Melanocyte of skin (primary cell): ENCODE data around the gene GMNN. TPM values are rescaled to one million over a fixed set of nuclear protein-coding genes. Genes with fewer than 3 reads are reported as not detected.

Source experiments
- total RNA-seq, 2 donors: library from RNA; depleted of rRNA; stranded (reverse); fragments of >200 nt; gene quantifications; 2 replicates each; pipeline ENCODE4 v1.2.3, GENCODE V29; 2012

GMNN gene
- total RNA-seq = 10 to 100 TPM; 23.7 to 51.3 TPM

DNA sequence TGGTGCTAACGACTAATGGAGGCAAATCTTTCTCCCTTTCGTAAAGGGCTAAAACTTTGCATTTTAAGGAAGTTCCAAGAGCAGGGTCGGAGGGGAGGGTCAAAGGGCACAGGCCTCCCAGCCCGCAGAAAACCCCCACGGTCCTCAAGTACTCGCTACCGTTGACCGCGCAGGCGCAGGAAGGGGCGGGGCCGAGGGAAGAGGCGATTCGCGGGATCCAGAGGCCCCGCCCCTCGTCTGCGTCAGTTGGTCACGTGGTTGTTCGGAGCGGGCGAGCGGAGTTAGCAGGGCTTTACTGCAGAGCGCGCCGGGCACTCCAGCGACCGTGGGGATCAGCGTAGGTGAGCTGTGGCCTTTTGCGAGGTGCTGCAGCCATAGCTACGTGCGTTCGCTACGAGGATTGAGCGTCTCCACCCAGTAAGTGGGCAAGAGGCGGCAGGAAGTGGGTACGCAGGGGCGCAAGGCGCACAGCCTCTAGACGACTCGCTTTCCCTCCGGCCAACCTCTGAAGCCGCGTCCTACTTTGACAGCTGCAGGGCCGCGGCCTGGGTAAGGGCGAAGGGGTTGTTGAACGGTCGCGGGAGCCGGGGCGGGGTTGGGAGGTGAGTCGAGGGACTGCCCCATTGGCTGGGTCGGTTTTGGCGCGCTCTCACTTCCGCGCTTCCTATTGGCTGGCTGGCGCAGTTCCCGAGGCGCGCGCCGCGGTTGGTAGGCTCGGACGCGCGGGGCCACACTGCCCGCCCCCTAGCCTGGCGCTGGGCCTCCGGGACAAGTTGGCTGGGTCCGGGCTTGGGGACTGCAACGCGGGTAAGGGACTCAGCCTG lies at the start of gene GMNN:
GMNN (plus strand) TSS at position 242 of the 824 bp plus-strand sequence. CDS start 2,310 bp downstream, outside the sequence.

DNA sequence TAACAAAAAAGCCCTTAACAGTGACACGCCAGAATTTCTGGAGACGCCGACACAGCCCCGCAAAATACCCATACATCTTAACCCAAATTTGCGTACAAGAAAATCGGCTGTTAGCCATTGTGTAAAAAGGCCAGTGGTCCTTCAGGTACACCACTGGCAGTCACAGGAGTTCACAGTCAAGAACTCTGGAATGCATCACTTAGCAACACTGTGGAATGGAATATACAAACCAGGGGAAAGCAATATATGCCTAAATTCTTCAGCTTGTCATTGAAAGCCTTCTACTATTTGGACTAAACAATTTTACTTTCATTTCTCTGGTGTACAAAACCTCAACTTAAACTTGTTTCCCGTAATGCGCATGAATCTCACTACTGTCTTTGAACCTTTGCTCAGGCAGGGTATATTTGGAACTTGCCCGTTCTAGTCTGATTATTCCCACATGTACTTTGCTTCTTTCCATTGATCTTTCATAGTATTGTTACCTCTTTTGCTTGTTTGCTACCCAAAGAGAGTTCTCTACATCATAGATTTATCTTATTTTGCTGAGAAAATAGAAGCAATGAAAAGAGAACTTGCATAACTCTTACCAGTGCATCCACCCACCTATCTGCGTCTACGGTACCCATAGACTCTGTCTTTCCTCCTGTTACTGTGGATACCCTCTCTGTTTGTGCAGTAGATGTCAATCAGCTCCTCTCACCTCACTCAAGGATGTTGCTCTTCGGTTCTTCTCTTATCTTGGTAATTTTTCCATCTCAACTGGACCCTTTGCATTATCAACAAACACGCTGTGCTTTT lies 24.2 kb downstream of the GMNN start, which contains the start of gene ARMH2:
ARMH2 (minus strand) TSS at position 178 of the 801 bp plus-strand sequence; CDS start at position 118, 60 bp downstream.

Other genes starting within 250 kb of the GMNN start
- under 1 TPM; under 0.01 to 0.33 TPM for gene KIAA0319, start 128.7 kb upstream of the GMNN start, total RNA-seq
- 10 to 100 TPM; 12.0 to 16.3 TPM for gene TDP2, start 108.0 kb upstream of the GMNN start, total RNA-seq
- 1 to 10 TPM; 5.9 to 7.7 TPM for gene ACOT13, start 107.9 kb upstream of the GMNN start, total RNA-seq
- gene C6orf62, start 55.8 kb upstream of the GMNN start, total RNA-seq = 100 to 1,000 TPM; 123 to 137 TPM
- gene ARMH2, start 24.0 kb downstream of the GMNN start, total RNA-seq = not detected
- gene RIPOR2, start 161.0 kb downstream of the GMNN start, total RNA-seq = 1 to 10 TPM; 3.0 to 3.4 TPM